Measurements from ENCODE around the gene CANT1. TPM values are rescaled to one million over a fixed set of nuclear protein-coding genes. Genes with fewer than 3 reads are reported as not detected.

Gene CANT1
- total RNA-seq, 2 experiments from 2014 or later: 41.6 to 53.1 TPM

- POLR2A ChIA-PET: no interaction called here
- CTCF ChIA-PET: no interaction called here
Measured at GRCh38 chr17:79017546-79018369, 8.2 kb upstream of the CANT1 start.

GRCh38 chr17:79014158-79014758 lies 4.7 kb upstream of the CANT1 start:
- ChIA-PET CTCF (no interaction called here), POLR2A (no interaction called here)

GRCh38 chr17:79012563-79013134 lies 3.1 kb upstream of the CANT1 start:
- POLR2A ChIA-PET: no interaction called here
- CTCF ChIA-PET: interaction anchor here (0.9 kb wide), 1 partner anchor 9 kb away, joined by 3 read pairs; no protein-coding TSS in a partner anchor

GRCh38 chr17:79011451-79012147 lies 2.0 kb upstream of the CANT1 start:
- ChIA-PET POLR2A (no interaction called here), CTCF (no interaction called here)

- POLR2A ChIA-PET: interaction anchor here (1.1 kb wide), 1 partner anchor 8 kb away, joined by 4 read pairs; no protein-coding TSS in a partner anchor
Measured at GRCh38 chr17:79010304-79010646, 711 bp upstream of the CANT1 start.

DNA sequence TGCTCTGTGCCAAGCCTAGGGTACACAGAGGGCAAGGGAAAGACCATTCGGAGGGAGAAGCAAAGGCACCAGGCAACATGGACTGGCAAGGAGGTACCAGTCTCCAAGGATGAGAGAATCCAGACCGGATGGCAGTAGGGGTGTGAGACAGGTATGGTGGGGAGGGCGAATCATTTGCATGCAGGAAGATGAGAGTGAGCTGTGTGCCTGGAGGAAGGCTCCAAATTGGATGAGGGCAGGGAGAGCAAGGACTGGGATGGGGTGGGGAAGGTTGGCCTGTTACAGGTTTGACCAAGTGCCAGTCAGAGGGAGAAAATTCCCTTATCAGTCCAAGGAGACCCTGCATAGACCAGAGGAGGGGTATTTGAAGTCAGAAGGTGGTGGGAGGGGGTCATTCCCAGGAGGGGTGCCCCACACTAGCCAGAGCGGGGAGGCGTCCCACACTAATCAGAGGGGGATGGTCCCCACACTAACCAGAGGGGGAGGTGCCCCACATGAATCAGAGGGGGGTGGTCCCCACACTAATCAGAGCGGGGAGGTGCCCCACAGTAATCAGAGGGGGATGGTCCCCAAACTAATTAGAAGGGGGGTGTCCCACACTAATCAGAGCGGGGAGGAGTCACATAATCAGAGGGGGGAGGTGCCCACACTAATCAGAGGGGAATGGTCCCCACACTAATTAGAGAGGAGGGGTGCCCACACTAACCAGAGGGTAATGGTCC lies 737 bp downstream of the CANT1 start:
- POLR2A ChIA-PET: interaction anchor here (0.6 kb wide), 1 partner anchor 1005 kb away, joined by 3 read pairs; no protein-coding TSS in a partner anchor
- CTCF ChIA-PET: interaction anchor here (1.8 kb wide), 1 partner anchor 11 kb away, joined by 3 read pairs; no protein-coding TSS in a partner anchor

More at GRCh38 chr17:79010304-79010646, 711 bp upstream of the CANT1 start:
- CTCF ChIA-PET: no interaction called here

GRCh38 chr17:79007504-79008381 lies 1.8 kb downstream of the CANT1 start:
- POLR2A ChIA-PET: no interaction called here
- CTCF ChIA-PET: interaction anchor here (1.8 kb wide), 1 partner anchor 12 kb away, joined by 3 read pairs; no protein-coding TSS in a partner anchor

GRCh38 chr17:79006794-79007503 lies 2.6 kb downstream of the CANT1 start:
- POLR2A ChIA-PET: no interaction called here
- CTCF ChIA-PET: interaction anchor here (1.8 kb wide), 1 partner anchor 13 kb away, joined by 3 read pairs; no protein-coding TSS in a partner anchor

- ChIA-PET CTCF (no interaction called here), POLR2A (no interaction called here)
Measured at GRCh38 chr17:79006046-79006445, 3.5 kb downstream of the CANT1 start.

DNA sequence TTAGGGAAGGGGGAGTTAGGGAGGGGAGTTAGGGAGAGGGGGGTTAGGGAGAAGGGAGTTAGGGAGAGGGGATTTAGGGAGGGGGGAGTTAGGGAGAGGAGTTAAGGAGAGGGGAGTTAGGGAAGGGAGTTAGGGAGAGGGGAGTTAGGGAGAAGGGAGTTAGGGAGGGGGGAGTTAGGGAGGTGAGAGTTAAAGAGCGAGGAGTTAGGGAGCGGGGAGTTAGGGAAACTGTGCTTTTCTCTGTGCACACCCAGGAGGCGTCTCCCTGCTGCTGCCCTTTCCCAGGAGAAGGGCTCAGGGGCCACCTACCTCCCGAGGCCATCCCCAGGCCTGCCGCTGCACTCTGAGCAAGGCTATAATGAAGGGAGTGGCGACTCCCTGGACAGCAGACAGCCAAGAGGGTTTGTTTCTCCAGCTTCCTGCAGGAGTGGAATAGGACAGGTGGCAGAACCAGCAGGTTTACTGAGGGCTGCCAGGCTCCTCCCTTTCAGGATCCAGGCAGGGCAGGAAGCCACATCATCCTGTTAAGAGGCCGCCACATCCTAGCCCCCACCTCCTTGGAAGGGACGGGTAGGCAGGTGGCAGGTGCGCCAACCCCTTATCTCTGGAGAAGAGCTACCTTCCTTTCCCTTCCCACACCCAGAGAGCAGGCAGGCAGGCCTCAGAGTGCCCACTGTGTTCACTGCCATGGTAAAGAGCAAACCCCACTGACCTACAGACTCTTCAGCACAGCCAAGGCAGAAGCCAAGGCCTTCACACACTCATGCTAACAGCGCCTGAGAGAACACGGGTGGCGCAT lies 4.3 kb downstream of the CANT1 start:
- ChIA-PET POLR2A (no interaction called here), CTCF (no interaction called here)

GRCh38 chr17:79003661-79004411 lies 5.7 kb downstream of the CANT1 start:
- CTCF ChIA-PET: interaction anchor here (1.0 to 1.3 kb wide), 2 partner anchors 10 to 137 kb away, joined by 3 read pairs; no protein-coding TSS in a partner anchor

GRCh38 chr17:79002796-79003593 lies 6.6 kb downstream of the CANT1 start:
- POLR2A ChIA-PET: no interaction called here
- CTCF ChIA-PET: interaction anchor here (1.0 to 1.3 kb wide), 2 partner anchors 9 to 136 kb away, joined by 3 read pairs; no protein-coding TSS in a partner anchor

More at GRCh38 chr17:79003661-79004411, 5.7 kb downstream of the CANT1 start:
- POLR2A ChIA-PET: no interaction called here

DNA sequence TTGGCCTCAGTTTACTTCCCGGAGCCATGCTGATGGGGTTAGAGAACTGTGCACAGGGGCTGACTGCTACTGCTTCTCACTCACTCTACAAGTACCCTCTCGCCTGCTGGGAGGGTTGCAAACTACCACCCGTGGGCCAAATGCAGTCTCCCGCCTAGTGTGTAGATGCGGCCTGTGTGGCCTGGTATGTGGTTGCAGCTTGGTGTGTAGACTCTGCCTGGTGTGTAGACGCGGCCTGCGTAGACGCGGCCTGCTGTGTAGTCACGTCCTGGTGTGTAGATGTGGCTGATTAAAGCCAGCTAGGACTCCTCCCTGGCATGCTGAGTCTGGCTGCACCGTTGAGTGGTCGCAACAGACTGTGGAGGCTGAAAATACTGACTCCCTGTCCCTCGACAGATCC lies 7.3 kb downstream of the CANT1 start:
- ChIA-PET CTCF (interaction anchor here (1.3 kb wide), 1 partner anchor 9 kb away, joined by 3 read pairs; no protein-coding TSS in a partner anchor), POLR2A (no interaction called here)

GRCh38 chr17:79001190-79002020 lies 8.2 kb downstream of the CANT1 start:
- CTCF ChIA-PET: no interaction called here
- POLR2A ChIA-PET: no interaction called here
